ENCODE data around the gene SPINT1. TPM values are rescaled to one million over a fixed set of nuclear protein-coding genes. Genes with fewer than 3 reads are reported as not detected.

Gene SPINT1
- total RNA-seq, 1 experiment from 2014 or later, result not detected

DNA sequence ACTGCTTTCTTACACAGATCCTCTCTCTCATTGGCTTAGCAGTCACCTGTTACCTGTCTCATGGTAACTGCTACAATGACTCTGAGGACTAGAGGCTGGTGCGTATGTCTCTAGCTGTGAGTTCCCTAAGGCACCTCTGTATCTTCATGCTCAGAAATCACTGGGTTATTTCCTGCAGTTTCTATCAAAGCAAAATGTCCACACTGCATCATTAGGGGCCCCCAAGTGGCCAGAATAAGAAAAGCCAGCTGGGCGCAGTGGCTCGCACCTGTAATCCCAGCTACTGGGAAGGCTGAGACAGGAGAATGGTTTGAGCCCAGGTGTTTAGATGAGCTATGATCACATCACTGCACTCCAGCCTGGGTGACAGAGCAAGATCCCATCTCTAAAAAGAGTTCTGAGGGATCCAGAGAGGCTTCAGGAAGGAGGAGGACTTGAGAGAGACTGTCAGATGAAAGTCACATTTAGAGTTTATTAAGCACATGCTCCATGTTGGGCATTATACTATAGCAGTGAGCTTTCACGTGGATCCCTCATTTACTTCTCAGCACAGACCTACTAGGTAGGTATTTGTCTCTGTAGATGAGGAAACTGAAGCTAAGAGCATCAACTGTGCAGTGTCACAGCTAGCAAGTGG, 48.1 kb downstream of the SPINT1 start:
- peak; percentile 35 for DNase-seq (ENCODE audit: low read depth)

GRCh38 chr15:40892447-40893012, 48.7 kb downstream of the SPINT1 start:
- no peak for DNase-seq (ENCODE audit: low read depth)

- DNase-seq (ENCODE audit: low read depth), result no peak
Observed at GRCh38 chr15:40893019-40893670, 49.3 kb downstream of the SPINT1 start.

DNA sequence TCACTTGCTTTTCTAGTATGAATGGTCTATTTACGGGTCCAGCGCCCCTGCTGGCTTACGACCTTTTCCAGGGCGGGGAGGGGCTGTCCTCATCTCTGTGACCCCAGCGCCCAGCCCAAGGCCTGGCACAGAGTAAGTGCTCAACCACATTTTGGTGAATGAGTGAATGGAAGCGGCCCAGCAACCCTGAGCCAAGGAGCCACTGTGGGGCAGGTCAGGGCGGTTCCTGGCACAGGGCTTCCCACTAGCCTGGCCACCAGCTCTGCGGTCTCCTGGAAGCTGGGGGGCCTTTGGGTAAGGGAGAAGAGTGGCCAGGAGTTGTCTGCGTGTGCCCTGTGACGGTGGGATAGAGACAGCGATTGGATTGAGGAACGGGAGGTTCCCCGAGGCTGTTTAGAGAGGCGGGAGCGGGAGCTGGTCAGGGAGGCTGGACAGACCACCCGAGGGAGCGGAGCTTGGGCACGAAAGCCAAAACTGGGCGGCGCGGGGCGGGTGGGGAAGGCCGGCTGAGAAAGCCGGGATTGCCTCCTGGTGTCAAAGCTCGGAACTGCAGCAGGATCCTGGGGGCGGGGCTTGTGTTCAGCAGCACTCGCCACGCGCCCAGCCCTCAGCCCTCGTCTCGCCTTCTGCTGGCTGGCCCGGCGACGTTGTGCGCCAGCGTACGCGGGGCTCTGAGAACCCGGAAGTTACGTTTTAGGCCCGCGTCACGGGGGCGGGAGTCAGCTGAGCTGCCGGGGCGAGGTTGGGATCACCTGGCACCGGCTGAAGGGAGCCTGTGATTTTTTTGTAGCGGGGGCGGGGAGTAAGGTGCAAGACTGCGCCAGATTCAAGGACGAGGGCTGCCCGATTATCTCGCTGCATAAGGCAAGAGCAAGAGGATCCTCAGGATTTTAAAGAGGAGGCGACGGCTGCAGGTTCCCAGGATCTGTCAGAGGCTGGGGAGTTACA, 50.2 kb downstream of the SPINT1 start, which contains the start of gene VPS18:
TSS of gene VPS18 (plus strand) at position 718 of the 948 bp plus-strand sequence. CDS start 319 bp downstream, outside the sequence.
- DNase-seq (ENCODE audit: low read depth), result peak; percentile 93

DNA sequence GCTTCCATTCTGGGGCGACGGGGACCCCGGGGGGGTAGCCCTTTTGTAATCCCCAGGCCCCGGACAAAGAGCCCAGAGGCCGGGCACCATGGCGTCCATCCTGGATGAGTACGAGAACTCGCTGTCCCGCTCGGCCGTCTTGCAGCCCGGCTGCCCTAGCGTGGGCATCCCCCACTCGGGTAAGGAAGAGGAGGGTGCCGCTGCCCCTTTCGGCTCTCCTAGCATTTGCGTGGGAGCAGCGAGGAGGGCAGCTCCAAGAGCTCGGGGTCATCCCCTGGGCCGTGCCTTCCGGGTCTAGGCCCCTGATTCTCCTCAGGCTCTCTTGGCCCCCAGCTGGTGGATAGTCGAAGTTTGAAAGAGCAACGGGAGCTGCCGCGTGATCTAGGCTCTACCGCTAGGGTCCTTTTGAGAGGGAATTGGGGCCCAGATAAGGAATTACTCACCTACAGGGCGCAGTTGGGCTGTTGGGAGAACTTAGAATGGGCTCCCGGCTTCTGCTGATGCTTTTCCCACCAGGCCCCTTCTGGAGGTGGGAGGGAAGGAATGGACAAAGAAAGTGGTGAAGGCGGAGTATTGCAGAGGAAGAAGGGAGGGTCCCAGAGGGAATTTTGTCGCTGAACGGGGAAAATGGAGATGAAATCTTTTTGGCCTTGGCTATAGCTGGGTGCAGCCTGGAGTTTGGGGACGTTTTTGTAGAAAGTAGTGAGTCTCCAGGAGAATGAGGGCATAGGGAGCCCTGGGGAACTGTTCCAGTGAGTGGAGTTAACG, 51.0 kb downstream of the SPINT1 start:
- peak; percentile 86 for DNase-seq (ENCODE audit: low read depth)

DNA sequence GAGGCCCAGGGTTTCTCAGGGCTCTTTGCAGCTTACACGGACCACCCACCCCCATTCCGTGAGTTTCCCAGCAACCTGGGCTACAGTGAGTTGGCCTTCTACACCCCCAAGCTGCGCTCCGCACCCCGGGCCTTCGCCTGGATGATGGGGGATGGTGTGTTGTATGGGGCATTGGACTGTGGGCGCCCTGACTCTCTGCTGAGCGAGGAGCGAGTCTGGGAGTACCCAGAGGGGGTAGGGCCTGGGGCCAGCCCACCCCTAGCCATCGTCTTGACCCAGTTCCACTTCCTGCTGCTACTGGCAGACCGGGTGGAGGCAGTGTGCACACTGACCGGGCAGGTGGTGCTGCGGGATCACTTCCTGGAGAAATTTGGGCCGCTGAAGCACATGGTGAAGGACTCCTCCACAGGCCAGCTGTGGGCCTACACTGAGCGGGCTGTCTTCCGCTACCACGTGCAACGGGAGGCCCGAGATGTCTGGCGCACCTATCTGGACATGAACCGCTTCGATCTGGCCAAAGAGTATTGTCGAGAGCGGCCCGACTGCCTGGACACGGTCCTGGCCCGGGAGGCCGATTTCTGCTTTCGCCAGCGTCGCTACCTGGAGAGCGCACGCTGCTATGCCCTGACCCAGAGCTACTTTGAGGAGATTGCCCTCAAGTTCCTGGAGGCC, 55.8 kb downstream of the SPINT1 start:
- DNase-seq (ENCODE audit: low read depth), result no peak

DNA sequence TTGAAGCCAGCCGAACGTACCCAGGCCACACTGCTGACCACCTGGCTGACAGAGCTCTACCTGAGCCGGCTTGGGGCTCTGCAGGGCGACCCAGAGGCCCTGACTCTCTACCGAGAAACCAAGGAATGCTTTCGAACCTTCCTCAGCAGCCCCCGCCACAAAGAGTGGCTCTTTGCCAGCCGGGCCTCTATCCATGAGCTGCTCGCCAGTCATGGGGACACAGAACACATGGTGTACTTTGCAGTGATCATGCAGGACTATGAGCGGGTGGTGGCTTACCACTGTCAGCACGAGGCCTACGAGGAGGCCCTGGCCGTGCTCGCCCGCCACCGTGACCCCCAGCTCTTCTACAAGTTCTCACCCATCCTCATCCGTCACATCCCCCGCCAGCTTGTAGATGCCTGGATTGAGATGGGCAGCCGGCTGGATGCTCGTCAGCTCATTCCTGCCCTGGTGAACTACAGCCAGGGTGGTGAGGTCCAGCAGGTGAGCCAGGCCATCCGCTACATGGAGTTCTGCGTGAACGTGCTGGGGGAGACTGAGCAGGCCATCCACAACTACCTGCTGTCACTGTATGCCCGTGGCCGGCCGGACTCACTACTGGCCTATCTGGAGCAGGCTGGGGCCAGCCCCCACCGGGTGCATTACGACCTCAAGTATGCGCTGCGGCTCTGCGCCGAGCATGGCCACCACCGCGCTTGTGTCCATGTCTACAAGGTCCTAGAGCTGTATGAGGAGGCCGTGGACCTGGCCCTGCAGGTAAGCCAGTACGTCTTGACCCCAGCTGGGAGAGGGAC, 56.6 kb downstream of the SPINT1 start:
- no peak for DNase-seq (ENCODE audit: low read depth)

- DNase-seq (ENCODE audit: low read depth), result no peak
Observed at GRCh38 chr15:40901053-40901443, 57.2 kb downstream of the SPINT1 start.

DNA sequence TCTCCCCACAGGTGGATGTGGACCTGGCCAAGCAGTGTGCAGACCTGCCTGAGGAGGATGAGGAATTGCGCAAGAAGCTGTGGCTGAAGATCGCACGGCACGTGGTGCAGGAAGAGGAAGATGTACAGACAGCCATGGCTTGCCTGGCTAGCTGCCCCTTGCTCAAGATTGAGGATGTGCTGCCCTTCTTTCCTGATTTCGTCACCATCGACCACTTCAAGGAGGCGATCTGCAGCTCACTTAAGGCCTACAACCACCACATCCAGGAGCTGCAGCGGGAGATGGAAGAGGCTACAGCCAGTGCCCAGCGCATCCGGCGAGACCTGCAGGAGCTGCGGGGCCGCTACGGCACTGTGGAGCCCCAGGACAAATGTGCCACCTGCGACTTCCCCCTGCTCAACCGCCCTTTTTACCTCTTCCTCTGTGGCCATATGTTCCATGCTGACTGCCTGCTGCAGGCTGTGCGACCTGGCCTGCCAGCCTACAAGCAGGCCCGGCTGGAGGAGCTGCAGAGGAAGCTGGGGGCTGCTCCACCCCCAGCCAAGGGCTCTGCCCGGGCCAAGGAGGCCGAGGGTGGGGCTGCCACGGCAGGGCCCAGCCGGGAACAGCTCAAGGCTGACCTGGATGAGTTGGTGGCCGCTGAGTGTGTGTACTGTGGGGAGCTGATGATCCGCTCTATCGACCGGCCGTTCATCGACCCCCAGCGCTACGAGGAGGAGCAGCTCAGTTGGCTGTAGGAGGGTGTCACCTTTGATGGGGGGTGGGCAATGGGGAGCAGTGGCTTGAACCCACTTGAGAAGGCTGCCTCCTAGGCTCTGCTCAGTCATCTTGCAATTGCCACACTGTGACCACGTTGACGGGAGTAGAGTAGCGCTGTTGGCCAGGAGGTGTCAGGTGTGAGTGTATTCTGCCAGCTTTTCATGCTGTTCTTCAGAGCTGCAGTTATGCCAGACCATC, 59.0 kb downstream of the SPINT1 start:
- DNase-seq (ENCODE audit: low read depth), result no peak

GRCh38 chr15:40904552-40905201, 60.8 kb downstream of the SPINT1 start:
- no peak for DNase-seq (ENCODE audit: low read depth)

DNA sequence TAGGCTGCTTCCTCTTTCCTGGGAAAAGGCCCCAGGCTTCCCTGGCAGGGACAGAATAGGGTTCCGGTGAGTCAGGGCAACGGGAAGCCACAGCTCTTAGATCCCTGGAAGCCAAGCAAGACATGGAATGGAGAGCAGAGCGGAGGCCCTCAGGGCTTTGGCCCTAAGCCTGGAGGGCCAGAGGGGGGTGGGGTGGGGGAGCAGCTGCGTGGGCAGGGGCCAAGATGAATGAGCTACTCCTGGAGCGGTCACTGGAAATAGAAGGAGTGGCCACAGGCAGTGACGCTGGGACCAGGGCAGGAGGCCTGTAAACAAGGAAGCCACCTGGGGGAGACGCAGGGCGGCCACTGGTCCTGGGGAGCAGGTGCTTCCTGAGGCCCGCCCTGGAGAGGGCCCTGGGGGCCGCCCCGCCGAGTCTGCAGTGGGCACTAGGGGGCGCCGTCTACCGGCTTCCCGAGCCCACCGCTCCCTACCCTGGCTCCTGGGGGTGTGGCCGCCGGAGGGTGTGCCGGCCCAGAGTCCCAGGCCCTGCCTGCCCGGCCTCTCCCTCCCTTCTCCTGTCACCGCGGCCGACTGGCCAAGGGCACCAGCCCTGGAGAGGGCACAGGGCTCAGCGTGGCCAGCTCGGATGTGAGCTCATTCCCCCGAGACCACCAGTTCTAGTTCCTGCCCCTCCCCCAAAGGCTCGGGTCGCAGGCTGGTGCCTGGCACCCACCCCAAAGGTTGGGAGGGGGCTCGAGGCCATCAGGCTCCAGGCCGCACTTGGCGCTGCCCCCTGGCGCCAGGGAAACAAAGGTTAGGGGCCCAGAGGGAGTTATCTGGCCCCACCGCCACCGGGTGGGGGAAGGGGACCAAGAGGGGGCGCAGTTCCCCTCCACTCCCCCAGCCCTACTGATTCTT, 62.5 kb downstream of the SPINT1 start:
- peak; percentile 94 for DNase-seq (ENCODE audit: low read depth)

- no peak for DNase-seq (ENCODE audit: low read depth)
Observed at GRCh38 chr15:40906991-40907802, 63.3 kb downstream of the SPINT1 start.

All from LHCN-M2 (cell line).